Coronary artery (tissue), 2 donors: Measurements from ENCODE around the gene HCFC2.

ENCODE experiments used
- DNase-seq: peaks from one replicate; pipeline ENCODE4 v3.0.0-alpha.2; 2017; ENCODE audit warnings: low spot score
- H3K27ac ChIP-seq, 2 donors: fragments of 200-600 bp; sonication (generic); one replicate each; pipeline ENCODE4 v1.5.1; 2016 to 2019
- H3K4me3 ChIP-seq: fragments of 200-600 bp; sonication (generic); 2 replicates; pipeline ENCODE4 v1.5.1; 2016; ENCODE audit warnings: mild to moderate bottlenecking, moderate library complexity
- CTCF ChIP-seq: fragments of 200-600 bp; sonication (generic); IDR thresholded peaks from one replicate; pipeline ENCODE4 v1.5.1; 2019; ENCODE audit warnings: antibody characterized with exemption

HCFC2 gene

GRCh38 chr12:104136577-104136976 is 72.2 kb downstream of the HCFC2 start:
- H3K27ac ChIP-seq, result peak overlapping the region; percentile 92 to 98

GRCh38 chr12:104137001-104137901 is 72.9 kb downstream of the HCFC2 start:
- TF ChIP-seq CTCF, result no peak
- no peak for DNase-seq

More at GRCh38 chr12:104136577-104136976, 72.2 kb downstream of the HCFC2 start:
- DNase-seq, result no peak
- no peak for TF ChIP-seq CTCF
- H3K4me3 ChIP-seq, result peak overlapping the region; percentile 94

GRCh38 chr12:104137902-104138796 is 73.8 kb downstream of the HCFC2 start, which contains the start of gene NFYB:
Gene NFYB (minus strand): TSS chr12:104138210. CDS start chr12:104135453, 2,757 bp downstream.
- Histone ChIP-seq H3K4me3 (peak within 1 kb of the TSS; percentile 94), H3K27ac (peak within 1 kb of the TSS; percentile 92 to 98)
- DNase-seq, result peak; percentile 98
- no peak for TF ChIP-seq CTCF

More at GRCh38 chr12:104137001-104137901, 72.9 kb downstream of the HCFC2 start:
- peak overlapping the region; percentile 94 for H3K4me3 ChIP-seq
- H3K27ac ChIP-seq, result peak overlapping the region; percentile 92 to 98

- Histone ChIP-seq H3K27ac (peak overlapping the region; percentile 57 to 98), H3K4me3 (peak overlapping the region; percentile 94)
- DNase-seq, result no peak
- TF ChIP-seq CTCF, result no peak
These were observed 74.4 kb downstream of the HCFC2 start for GRCh38 chr12:104138797-104139152.

- Histone ChIP-seq H3K27ac (no peak overlapping the region), H3K4me3 (no peak overlapping the region)
- no peak for DNase-seq
- no peak for TF ChIP-seq CTCF
These were observed 78.2 kb downstream of the HCFC2 start for GRCh38 chr12:104142543-104142942.

- no peak for TF ChIP-seq CTCF
- DNase-seq, result no peak
- Histone ChIP-seq H3K4me3 (no peak overlapping the region), H3K27ac (no peak overlapping the region)
These were observed 78.7 kb downstream of the HCFC2 start for GRCh38 chr12:104143002-104143401.
